ENCODE measurements around the gene NUPR2.
"Not testable (repeated sequence)": the region's sequence is repeated elsewhere in the genome, so short reads cannot be mapped to it uniquely, and the experiment has no call there.

Gene NUPR2

DNA sequence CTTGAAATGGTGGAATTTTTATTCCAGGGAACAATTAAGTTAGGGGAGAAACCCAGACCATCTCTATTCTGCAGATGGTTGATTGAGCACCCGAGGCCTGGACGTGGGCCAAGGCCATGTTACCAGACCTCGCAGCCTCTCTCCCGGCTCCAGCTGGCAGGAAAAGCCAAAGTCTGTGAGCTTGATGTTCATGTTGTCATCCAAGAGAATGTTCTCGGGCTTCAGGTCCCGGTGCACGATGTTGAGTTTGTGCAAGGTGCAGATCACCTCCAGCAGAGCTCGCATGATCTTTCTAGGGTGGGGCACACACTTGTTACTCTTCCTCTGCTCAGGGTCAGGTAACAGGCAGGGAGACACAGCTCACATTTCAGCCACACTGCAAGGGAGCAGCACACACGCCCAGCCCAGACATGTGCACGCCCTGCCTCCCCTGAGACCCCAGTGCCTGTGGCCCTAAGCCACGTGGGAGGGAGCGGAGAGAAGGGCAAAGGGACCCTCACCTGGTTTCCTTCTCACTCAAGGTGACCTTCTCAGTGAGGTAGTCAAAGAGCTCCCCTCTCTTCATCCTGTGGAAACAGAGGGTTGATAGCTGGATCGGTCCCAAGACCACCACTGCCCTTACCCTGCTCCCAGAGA lies 32.9 kb downstream of the NUPR2 start:
- DNase-seq: no peak

DNA sequence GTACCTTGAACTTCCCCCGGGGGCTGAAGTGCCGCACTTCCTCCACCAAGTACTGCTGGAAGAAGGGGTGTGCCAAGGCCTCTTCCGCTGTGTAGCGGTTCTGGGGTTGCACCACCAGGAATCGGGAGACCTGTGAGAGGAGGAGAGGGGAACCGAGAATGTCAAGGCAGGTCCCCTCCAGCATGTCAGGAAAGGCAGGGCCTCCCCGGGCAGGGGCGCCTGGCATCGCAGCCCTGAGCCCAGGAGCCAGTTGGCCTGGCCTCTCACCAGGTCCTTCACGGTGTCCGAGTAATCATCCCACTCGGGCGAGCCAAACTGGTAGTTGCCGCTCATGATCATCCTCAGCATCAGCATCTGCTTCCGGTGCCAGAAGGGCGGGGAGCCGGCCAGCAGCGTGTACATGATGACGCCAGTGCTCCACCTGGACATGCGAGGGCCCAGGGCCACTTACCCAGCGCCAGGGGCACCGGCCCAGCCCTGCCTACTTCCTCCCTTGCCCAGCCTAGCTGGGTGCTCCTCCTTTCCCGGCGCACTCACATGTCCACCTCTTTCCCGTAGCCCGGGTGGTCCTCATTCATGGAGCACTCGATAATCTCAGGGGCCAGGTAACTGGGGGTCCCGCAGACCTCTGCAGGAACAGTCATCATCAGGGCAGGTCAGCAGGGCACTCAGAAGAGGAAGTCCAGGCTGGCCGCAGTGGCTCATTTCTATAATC lies 34.4 kb downstream of the NUPR2 start:
- DNase-seq: no peak

DNA sequence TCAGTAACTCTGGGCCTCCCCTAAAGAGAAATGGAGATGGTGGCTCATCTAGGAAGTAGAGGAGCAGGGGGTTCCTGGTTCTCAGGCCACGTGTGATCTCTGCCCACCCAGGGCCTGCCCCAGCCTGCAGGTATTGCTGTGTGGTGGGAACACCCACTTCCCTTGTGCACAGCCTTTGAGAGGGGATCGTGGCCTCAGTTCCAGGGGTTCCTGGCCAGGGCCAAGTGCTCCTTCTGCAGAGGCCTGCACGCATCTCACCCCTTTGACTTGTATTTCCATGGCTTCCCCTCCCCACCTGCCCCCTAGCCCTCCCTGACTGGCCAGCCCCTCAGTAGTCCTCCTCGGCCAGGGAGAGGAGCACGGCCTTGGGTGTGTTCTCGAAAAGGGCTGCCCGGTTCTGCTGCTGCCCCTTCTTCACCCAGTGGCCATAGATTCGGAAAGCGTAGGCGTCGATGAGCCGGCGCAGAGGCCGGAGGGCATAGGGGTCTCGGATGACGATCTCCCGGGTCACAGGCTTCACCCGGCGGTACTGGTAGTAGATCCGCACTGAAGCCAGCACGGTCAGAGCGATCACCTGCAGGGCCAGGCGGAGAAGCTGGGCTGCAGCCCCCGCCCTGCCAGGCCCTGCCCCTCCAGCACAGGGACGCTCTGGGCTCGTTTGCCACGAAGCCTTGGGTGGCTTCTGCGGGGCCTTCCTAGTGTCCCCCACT lies 35.3 kb downstream of the NUPR2 start:
- DNase-seq: not testable (repeated sequence)

DNA sequence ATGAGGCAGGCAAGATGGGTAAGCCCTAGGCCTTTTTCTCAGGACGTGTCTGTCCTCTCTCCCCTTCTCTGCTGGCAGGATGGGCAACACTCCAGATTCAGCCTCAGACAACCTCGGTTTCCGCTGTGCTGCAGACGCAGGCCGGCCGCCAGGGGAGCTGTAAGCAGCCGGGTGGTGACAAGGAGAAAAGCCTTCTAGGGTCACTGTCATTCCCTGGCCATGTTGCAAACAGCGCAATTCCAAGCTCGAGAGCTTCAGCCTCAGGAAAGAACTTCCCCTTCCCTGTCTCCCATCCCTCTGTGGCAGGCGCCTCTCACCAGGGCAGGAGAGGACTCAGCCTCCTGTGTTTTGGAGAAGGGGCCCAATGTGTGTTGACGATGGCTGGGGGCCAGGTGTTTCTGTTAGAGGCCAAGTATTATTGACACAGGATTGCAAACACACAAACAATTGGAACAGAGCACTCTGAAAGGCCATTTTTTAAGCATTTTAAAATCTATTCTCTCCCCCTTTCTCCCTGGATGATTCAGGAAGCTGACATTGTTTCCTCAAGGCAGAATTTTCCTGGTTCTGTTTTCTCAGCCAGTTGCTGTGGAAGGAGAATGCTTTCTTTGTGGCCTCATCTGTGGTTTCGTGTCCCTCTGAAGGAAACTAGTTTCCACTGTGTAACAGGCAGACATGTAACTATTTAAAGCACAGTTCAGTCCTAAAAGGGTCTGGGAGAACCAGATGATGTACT lies 36.6 kb downstream of the NUPR2 start:
- DNase-seq: no peak

DNA sequence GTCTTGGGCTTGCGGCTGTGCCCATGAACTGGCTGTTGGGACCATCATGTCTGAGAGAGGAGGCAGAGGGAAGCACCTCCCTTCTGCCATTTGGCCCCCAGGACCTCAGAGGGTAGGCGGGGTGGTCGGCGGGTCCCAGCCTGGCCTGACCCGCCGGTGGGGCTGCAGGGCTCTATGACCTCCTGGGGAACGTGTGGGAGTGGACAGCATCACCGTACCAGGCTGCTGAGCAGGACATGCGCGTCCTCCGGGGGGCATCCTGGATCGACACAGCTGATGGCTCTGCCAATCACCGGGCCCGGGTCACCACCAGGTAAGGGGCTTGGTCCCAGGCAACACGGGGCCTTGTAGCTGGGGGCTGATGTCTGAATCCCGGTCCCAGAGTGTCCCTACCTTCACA lies 38.0 kb downstream of the NUPR2 start:
- DNase-seq: no peak

DNA sequence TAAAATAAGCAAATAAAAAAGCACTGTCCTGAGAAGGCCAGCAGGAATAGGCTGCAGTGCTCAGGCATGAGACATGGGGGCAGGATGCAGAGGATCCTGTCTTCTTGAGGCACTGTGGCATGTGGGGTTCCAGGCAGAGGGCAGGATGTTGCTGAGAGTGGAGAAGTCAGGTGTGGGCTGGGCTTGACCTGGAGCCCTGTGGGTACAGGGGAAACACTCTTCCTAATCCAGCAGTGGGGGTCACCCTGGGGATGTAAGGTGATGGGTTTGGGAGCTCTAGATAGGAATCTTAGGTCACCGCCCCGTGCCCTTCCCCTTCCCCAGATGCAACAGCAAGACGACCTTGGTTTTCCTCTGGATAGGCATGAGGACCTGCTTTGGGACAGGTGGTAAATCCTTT lies 38.5 kb downstream of the NUPR2 start:
- DNase-seq: no peak

DNA sequence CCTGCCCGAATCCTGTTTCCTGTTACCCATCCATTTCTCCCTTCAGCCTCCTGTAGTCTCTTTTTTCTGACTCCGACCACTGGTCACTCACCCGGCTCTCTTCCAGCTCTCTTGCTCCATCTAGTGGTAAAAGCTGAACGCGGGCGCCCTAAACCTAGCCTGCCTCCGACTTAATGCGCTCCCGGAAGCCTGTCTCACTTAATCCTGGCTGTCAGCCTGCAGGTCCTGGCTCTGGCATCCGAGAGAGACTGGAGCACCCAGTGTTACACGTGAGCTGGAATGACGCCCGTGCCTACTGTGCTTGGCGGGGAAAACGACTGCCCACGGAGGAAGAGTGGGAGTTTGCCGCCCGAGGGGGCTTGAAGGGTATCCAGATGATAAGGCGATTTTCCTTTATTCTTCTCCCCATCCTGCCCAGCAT lies 41.8 kb downstream of the NUPR2 start:
- DNase-seq: peak; percentile 83

DNA sequence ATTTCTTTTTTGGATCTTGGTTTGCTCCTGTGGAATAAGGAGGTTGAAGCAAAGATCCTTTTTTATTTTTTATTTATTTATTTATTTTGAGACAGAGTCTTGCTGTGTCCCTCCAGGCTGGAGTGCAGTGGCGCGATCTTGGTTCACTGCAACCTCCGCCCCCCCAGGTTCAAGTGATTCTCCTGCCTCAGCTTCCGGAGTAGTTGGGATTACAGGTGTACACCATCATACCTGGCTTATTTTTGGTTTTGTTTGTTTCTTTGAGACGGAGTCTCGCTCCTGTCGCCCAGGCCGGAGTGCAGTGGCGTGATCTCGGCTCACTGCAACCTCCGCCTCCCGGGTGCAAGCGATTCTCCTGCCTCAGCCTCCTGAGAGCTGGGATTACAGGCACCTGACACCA lies 49.8 kb downstream of the NUPR2 start:
- DNase-seq: not testable (repeated sequence)
